Endothelial cell of umbilical vein (primary cell): ENCODE measurements around the gene MC3R. TPM values are rescaled to one million over a fixed set of nuclear protein-coding genes. Genes with fewer than 3 reads are reported as not detected.

Source experiments
- BruUV-seq: library from RNA; stranded (reverse); fragments of 400-500 nt; replicated peaks from 2 replicates; lab custom pipeline; 2021; lab: Mats Ljungman, UMichigan
- CTCF ChIA-PET: fragments of 300-600, 350-600 bp; sonication (Branson Sonifier 250); formaldehyde crosslinking; loops from one replicate; lab custom pipeline; 2021; ENCODE audit warnings: antibody characterized with exemption, inconsistent platforms; lab: Charles Lee
- POLR2A ChIA-PET: fragments of 300-600, 350-600 bp; sonication (Branson Sonifier 250); formaldehyde crosslinking; loops from one replicate; lab custom pipeline; 2021; ENCODE audit warnings: antibody characterized with exemption, inconsistent platforms; lab: Charles Lee
- DNase-seq: peaks from one replicate; pipeline ENCODE4 v3.0.0-alpha.2; 2011; ENCODE audit warnings: low read depth, low spot score
- FAIRE-seq: peaks from 2 replicates; lab custom pipeline; 2011; peaks lifted over from hg19 to GRCh38; lab: Jason Lieb, UNC
- H2AFZ ChIP-seq: 2 replicates; pipeline ENCODE4 v1.6.0; 2012; ENCODE audit warnings: low read depth, low read length, control low read depth, inconsistent platforms
- H3K27ac ChIP-seq: 2 replicates; pipeline ENCODE4 v1.5.1; 2011; ENCODE audit warnings: low read depth, mild to moderate bottlenecking, control low read depth, low read length, moderate library complexity; ENCODE audit not compliant: insufficient read depth
- H3K27me3 ChIP-seq, 2 experiments: 2 replicates each; pipeline versions ENCODE4 v1.6.0 to v1.6.1; 2011; ENCODE audit warnings: low read length in 2 of 2, mixed read lengths in 1 of 2; ENCODE audit not compliant: control insufficient read depth in 2 of 2, insufficient read depth in 2 of 2
- H3K36me3 ChIP-seq, 2 experiments: 2 replicates in 1 of 2; 3 replicates in 1 of 2; pipeline ENCODE4 v1.5.1; 2011; ENCODE audit warnings: low read length in 2 of 2, mild to moderate bottlenecking in 1 of 2, moderate library complexity in 1 of 2; ENCODE audit not compliant: control insufficient read depth in 2 of 2, insufficient read depth in 2 of 2; ENCODE audit errors: extremely low read depth in 1 of 2
- H3K4me1 ChIP-seq: 3 replicates; pipeline ENCODE4 v1.5.1; 2011; ENCODE audit warnings: mild to moderate bottlenecking, low read length; ENCODE audit not compliant: control insufficient read depth, insufficient read depth; ENCODE audit errors: extremely low read depth
- H3K4me2 ChIP-seq: 2 replicates; pipeline ENCODE4 v1.6.1; 2011; ENCODE audit warnings: low read length, control low read depth, mixed read lengths; ENCODE audit not compliant: insufficient read depth
- H3K4me3 ChIP-seq, 3 experiments: fragments of 200-600 bp in 1 of 3; sonication (generic), shearing (Covaris generic) in 1 of 3; replicated peaks in 1 of 3; 2 replicates each; pipeline ENCODE4 v1.5.1; 2011 to 2016; ENCODE audit warnings: control low read depth in 3 of 3, low read length in 3 of 3, mild to moderate bottlenecking in 2 of 3, inconsistent platforms in 1 of 3, low read depth in 1 of 3, moderate library complexity in 1 of 3; ENCODE audit not compliant: insufficient read depth in 1 of 3
- H3K79me2 ChIP-seq: 2 replicates; pipeline ENCODE4 v1.6.0; 2012; ENCODE audit warnings: low read length, inconsistent platforms; ENCODE audit not compliant: control insufficient read depth, insufficient read depth
- H3K9ac ChIP-seq: replicated peaks from 2 replicates; pipeline ENCODE3; 2011; ENCODE audit warnings: low read length, control low read depth; ENCODE audit not compliant: insufficient read depth; ENCODE audit errors: extremely low read depth
- H3K9me1 ChIP-seq: replicated peaks from 3 replicates; pipeline ENCODE4 v1.6.0; 2011; ENCODE audit warnings: mild to moderate bottlenecking, low read length; ENCODE audit not compliant: control insufficient read depth, insufficient read depth; ENCODE audit errors: extremely low read depth
- H3K9me3 ChIP-seq: replicated peaks from 2 replicates; pipeline ENCODE4 v1.5.1; 2012; ENCODE audit warnings: low read length, inconsistent platforms; ENCODE audit not compliant: control insufficient read depth, insufficient read depth
- H4K20me1 ChIP-seq: replicated peaks from 2 replicates; pipeline ENCODE3; 2011; ENCODE audit warnings: mild to moderate bottlenecking, low read length; ENCODE audit not compliant: control insufficient read depth, insufficient read depth; ENCODE audit errors: extremely low read depth
- EZH2 ChIP-seq: IDR thresholded peaks from 2 replicates; pipeline ENCODE4 v1.6.1; 2012; ENCODE audit warnings: borderline replicate concordance, low read depth, mild to moderate bottlenecking, moderate library complexity, low read length, inconsistent platforms; ENCODE audit not compliant: severe bottlenecking
- FOS ChIP-seq: IDR thresholded peaks from 2 replicates; pipeline ENCODE4 v1.6.1; 2011; ENCODE audit warnings: mild to moderate bottlenecking, low read length, moderate library complexity, borderline replicate concordance; ENCODE audit not compliant: insufficient read depth
- GATA2 ChIP-seq: IDR thresholded peaks from 2 replicates; pipeline ENCODE4 v1.7.0; 2011; ENCODE audit warnings: low read depth, mild to moderate bottlenecking, moderate library complexity, mixed read lengths, low read length; ENCODE audit not compliant: insufficient read length, insufficient read depth
- JUN ChIP-seq: IDR thresholded peaks from 2 replicates; pipeline ENCODE4 v1.6.1; 2011; ENCODE audit warnings: borderline replicate concordance, low read depth; ENCODE audit not compliant: insufficient read length, insufficient read depth
- MYC ChIP-seq: IDR thresholded peaks from one replicate; pipeline ENCODE4 v1.6.1; 2011; ENCODE audit warnings: mild to moderate bottlenecking, low read depth, low read length
- POLR2A ChIP-seq: IDR thresholded peaks from 2 replicates; pipeline ENCODE4 v1.6.1; 2012; ENCODE audit warnings: low read depth, mild to moderate bottlenecking, control low read depth, low read length
- POLR2AphosphoS5 ChIP-seq: IDR thresholded peaks from 2 replicates; pipeline ENCODE4 v1.6.1; 2012; ENCODE audit warnings: low read depth, mild to moderate bottlenecking, control low read depth, low read length, moderate library complexity; ENCODE audit not compliant: insufficient read depth
- dilution Hi-C: fragments of 300-500 bp; cut with MboI; formaldehyde crosslinking; loops from one replicate; pipeline ENCODE4 v1.15.0; 2019; ENCODE audit warnings: low sequenced_read_pairs; ENCODE audit not compliant: extremely low pct_ligation_motif_present
- intact Hi-C: fragments of 100-400 bp; cut with micrococcal nuclease; formaldehyde crosslinking; loops from one replicate; pipeline ENCODE4 v1.10.0; 2022
- polyA plus RNA-seq, 4 experiments: library from polyadenylated mRNA; depleted of rRNA in 3 of 4; stranded (reverse) in 3 of 4; unstranded in 1 of 4; fragments of >200 nt; gene quantifications; 2 replicates each; pipeline versions ENCODE4 v1.2.1 to v1.2.3, GENCODE V29; 2011 to 2012; ENCODE audit warnings: missing spikeins in 1 of 4
- total RNA-seq: library from RNA; stranded (reverse); gene quantifications from 2 replicates; pipeline ENCODE4 v1.2.3, GENCODE V29; 2021
- TF ChIP-seq, protein P1 (sequence below), 2 donors: IDR thresholded peaks; 1 replicate in 1 of 2; 2 replicates in 1 of 2; pipeline ENCODE4 v1.5.1; 2011; ENCODE audit warnings: low read length in 2 of 2, mild to moderate bottlenecking in 2 of 2, moderate library complexity in 2 of 2, control low read depth in 1 of 2, inconsistent platforms in 1 of 2, low read depth in 1 of 2; ENCODE audit not compliant: insufficient read depth in 1 of 2; ENCODE audit errors: extremely low read depth in 1 of 2
- TF ChIP-seq, protein P2 (sequence below): IDR thresholded peaks from 2 replicates; pipeline ENCODE4 v1.6.1; 2011; ENCODE audit not compliant: insufficient read depth, insufficient read length

MC3R gene
- total and polyA plus RNA-seq, 2 donors (not counting 3 experiments of a cell fraction or from before 2014, with no cell fraction given), result not detected

- FAIRE-seq (no peak), DNase-seq (no peak)
- CTCF ChIA-PET, result no interaction called here
- Histone ChIP-seq H3K9me1 (no peaks in the 10 kb centered on the region), H3K4me3 (no peak overlapping the region), H3K4me2 (no peak overlapping the region), H3K27me3 (no peaks in the 10 kb centered on the region), H3K27ac (no peak overlapping the region), H3K9me3 (peaks cover 2% of the 10 kb centered on the region), H4K20me1 (no peaks in the 10 kb centered on the region), H3K9ac (no peak overlapping the region), H3K79me2 (no peaks in the 10 kb centered on the region), H3K4me1 (no peaks in the 10 kb centered on the region), H3K36me3 (no peaks in the 10 kb centered on the region), H2AFZ (no peak overlapping the region)
- TF ChIP-seq, protein P1, sequence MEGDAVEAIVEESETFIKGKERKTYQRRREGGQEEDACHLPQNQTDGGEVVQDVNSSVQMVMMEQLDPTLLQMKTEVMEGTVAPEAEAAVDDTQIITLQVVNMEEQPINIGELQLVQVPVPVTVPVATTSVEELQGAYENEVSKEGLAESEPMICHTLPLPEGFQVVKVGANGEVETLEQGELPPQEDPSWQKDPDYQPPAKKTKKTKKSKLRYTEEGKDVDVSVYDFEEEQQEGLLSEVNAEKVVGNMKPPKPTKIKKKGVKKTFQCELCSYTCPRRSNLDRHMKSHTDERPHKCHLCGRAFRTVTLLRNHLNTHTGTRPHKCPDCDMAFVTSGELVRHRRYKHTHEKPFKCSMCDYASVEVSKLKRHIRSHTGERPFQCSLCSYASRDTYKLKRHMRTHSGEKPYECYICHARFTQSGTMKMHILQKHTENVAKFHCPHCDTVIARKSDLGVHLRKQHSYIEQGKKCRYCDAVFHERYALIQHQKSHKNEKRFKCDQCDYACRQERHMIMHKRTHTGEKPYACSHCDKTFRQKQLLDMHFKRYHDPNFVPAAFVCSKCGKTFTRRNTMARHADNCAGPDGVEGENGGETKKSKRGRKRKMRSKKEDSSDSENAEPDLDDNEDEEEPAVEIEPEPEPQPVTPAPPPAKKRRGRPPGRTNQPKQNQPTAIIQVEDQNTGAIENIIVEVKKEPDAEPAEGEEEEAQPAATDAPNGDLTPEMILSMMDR (IDR thresholded peaks at IDR 0.05; ENCODE audit: extremely low read depth in 1 of 2, insufficient read depth in 1 of 2, low read depth in 1 of 2, low read length in 2 of 2), result no peak
- TF ChIP-seq FOS, result no peak
- no peak for TF ChIP-seq POLR2AphosphoS5
- no peak for TF ChIP-seq JUN
- no peak for TF ChIP-seq POLR2A
- TF ChIP-seq, protein P2, sequence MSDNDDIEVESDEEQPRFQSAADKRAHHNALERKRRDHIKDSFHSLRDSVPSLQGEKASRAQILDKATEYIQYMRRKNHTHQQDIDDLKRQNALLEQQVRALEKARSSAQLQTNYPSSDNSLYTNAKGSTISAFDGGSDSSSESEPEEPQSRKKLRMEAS, result no peak
- TF ChIP-seq GATA2, result no peak
- TF ChIP-seq EZH2, result no peak
- no peak for TF ChIP-seq MYC
- BruUV-seq, result no TSS peak
- intact Hi-C loops, result no loop called here
- POLR2A ChIA-PET, result no interaction called here
- dilution Hi-C loops, result no loop called here
Observed at GRCh38 chr20:56228021-56228420, 20.5 kb upstream of the MC3R start.
